Pericardium fibroblast (primary cell): ENCODE data around the gene PNP. TPM values are rescaled to one million over a fixed set of nuclear protein-coding genes. Genes with fewer than 3 reads are reported as not detected.

ENCODE experiments used
- total RNA-seq: library from RNA; depleted of rRNA; stranded (reverse); fragments of >200 nt; gene quantifications from 2 replicates; pipeline ENCODE4 v1.2.3, GENCODE V29; 2015

Gene PNP
- 16.3 and 22.6 TPM in 2 replicates for total RNA-seq

GRCh38 chr14:20469242-20469889 is at the start of gene PNP:
TSS of gene PNP (plus strand) at chr14:20469406. CDS start at chr14:20469525, 119 bp downstream.

GRCh38 chr14:20435582-20436362 is 33.4 kb upstream of the PNP start, which contains the start of gene KLHL33:
TSS of gene KLHL33 (minus strand) at chr14:20436166. CDS start at chr14:20435811, 355 bp downstream.

DNA sequence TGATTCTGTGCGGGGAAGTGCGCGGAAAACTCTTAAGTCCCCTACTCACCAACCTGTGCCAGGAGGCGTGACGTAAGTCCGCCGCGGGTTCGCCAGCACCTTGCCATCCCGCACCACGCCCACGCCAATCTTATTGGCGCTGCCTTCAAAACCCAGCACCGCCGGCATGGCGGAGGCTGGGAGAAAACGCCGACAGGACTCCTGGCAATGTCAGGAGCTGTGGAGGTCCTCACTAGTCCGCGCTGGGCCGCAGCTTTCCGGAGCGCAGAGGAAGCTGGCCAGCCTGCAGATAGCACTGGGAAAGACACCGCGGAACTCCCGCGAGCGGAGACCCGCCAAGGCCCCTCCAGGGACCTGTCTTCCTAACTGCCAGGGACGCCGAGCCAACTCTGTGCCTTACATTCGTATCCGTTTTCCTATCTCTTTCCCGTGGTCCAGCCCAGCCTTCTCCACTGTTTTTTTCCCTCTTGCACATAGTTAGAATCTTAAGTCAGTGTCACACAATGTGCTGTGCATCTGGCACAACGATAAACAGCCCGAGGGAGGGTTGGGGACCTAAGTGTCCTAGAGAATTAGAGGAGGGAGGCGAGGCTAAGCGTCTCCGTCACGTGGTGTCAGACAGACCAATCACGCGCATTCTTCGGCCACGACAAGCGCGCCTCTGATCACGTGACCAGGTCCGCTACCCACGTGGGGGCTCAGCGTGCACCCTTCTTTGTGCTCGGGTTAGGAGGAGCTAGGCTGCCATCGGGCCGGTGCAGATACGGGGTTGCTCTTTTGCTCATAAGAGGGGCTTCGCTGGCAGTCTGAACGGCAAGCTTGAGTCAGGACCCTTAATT is 14.5 kb upstream of the PNP start, which contains the start of the genes APEX1 and OSGEP:
Gene APEX1, plus strand, starts transcription at position 711 of the 839 bp plus-strand sequence. CDS start 420 bp downstream, outside the sequence.
Gene OSGEP, minus strand, starts transcription at position 297 of the 839 bp plus-strand sequence. Its CDS starts 129 bp downstream, at position 168.

DNA sequence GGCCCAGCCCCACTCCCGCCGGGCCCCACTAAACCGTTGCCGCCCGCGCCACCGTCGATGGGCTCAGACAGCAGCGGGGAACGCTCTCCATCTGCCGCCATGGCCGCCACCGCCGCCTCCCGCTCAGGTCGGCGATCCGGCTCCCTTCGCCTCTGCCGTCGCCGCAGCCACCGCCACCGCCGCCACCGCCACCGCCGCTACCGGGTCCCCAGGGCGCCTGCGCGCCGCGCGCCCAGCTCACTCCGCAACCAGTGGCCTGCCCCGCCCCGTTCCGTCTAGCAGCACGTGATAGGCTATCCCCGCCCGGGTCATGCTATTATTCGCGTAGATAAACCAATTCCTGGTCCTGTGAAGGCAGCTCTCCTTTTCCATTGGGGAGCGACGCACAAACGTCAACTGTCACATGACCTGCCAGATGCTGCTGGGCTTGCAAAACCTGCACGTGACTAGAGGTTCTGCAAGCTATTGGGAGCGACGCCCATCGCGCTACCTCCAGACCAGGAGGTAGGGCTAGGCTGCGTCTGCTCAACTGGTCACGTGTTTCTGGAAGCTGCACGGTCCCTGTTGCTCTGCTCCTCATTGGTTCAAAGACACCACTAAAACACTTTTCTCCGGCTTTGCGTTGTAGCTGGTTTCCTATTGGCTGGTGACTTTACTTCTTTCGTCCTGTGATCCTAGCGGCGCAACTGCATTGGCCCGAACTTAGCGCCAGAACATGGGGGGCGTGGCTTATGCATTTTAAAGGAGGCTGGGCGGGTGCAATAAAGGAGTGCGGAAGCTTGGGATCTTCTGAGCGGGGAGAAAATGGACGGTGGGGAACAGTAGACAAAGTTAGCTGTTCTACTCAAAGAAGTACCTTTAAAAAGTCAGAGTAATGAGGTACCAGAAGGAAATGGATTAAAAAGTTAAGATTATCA is 7.7 kb upstream of the PNP start, which contains the start of gene PIP4P1:
Gene PIP4P1, minus strand, starts transcription at position 210 of the 917 bp plus-strand sequence. Its CDS starts 109 bp downstream, at position 101.

Other genes with a start within 250 kb of the PNP start
- gene OR11H6, start 245.7 kb upstream of the PNP start, total RNA-seq: not detected in 2 replicates
- not detected in 2 replicates for gene OR11H7, start 240.4 kb upstream of the PNP start, total RNA-seq
- gene OR11H4, start 230.1 kb upstream of the PNP start, total RNA-seq: not detected in 2 replicates
- gene TTC5, start 163.5 kb upstream of the PNP start, total RNA-seq: 8.9 and 10.9 TPM in 2 replicates
- gene CCNB1IP1, start 136.1 kb upstream of the PNP start, total RNA-seq: 53.8 and 68.6 TPM in 2 replicates
- gene PARP2, start 125.8 kb upstream of the PNP start, total RNA-seq: 2.2 and 4.1 TPM in 2 replicates
- gene TEP1, start 55.9 kb upstream of the PNP start, total RNA-seq: 8.9 and 10.3 TPM in 2 replicates
- 0.09 and 0.12 TPM in 2 replicates for gene KLHL33, start 33.2 kb upstream of the PNP start, total RNA-seq
- gene OSGEP, start 14.6 kb upstream of the PNP start, total RNA-seq: 24.2 and 30.0 TPM in 2 replicates
- gene APEX1, start 14.2 kb upstream of the PNP start, total RNA-seq: 145 and 204 TPM in 2 replicates
- 8.4 and 14.4 TPM in 2 replicates for gene PIP4P1, start 8.0 kb upstream of the PNP start, total RNA-seq
- gene RNASE10, start 36.1 kb downstream of the PNP start, total RNA-seq: not detected in 2 replicates
- gene RNASE9, start 91.6 kb downstream of the PNP start, total RNA-seq: not detected in 2 replicates
- gene RNASE11, start 118.6 kb downstream of the PNP start, total RNA-seq: not detected in 2 replicates
- not detected in 2 replicates for gene RNASE12, start 122.0 kb downstream of the PNP start, total RNA-seq
- gene OR6S1, start 172.3 kb downstream of the PNP start, total RNA-seq: not detected in 2 replicates
- 56.5 and 57.9 TPM in 2 replicates for gene RNASE4, start 215.2 kb downstream of the PNP start, total RNA-seq
- gene ANG, start 219.4 kb downstream of the PNP start, total RNA-seq: 12.3 and 12.8 TPM in 2 replicates